SH-SY5Y (cell line): Measurements from ENCODE around the gene SLIT1.

Source experiments
- GATA2 ChIP-seq: IDR thresholded peaks from 2 replicates; pipeline ENCODE4 v1.6.1; 2011; ENCODE audit warnings: mild to moderate bottlenecking, low read depth, low read length
- GATA3 ChIP-seq: IDR thresholded peaks from 2 replicates; pipeline ENCODE4 v1.6.1; 2011; ENCODE audit warnings: low read depth, mild to moderate bottlenecking, low read length, moderate library complexity

DNA sequence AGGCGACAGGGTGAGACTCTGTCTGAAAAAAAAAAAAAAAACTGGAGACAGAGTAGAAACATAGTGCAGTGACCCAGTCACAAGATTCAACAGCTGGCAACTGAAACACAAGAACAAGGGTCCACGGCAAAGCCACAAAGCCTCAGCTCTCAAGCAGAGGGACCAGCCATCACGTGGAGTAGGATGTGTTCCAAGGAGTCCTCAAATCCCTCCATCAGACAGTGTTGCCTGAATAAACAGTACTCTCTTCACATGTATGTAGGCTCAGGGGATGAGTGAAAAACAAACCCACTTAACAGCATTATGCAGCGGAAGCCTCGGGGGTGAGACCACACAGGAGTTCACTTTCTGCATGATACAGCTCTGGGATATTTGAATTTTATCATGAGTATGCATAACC, 62.0 kb downstream of the SLIT1 start:
- TF ChIP-seq GATA2 (no peak), GATA3 (no peak)
